Pulmonary artery endothelial cell (primary cell): ENCODE measurements around the gene GAA. TPM values are rescaled to one million over a fixed set of nuclear protein-coding genes. Genes with fewer than 3 reads are reported as not detected.
"Not testable (repeated sequence)": the region's sequence is repeated elsewhere in the genome, so short reads cannot be mapped to it uniquely, and the experiment has no call there.

Experiments used
- DNase-seq: peaks from one replicate; pipeline ENCODE4 v3.0.0-alpha.2; 2011; ENCODE audit warnings: low read depth, low spot score
- total RNA-seq: library from RNA; depleted of rRNA; stranded (reverse); fragments of >200 nt; gene quantifications from 2 replicates; pipeline ENCODE4 v1.2.3, GENCODE V29; 2014

The GAA gene
- total RNA-seq, 1 donor from 2014 or later: 17.6 TPM

DNA sequence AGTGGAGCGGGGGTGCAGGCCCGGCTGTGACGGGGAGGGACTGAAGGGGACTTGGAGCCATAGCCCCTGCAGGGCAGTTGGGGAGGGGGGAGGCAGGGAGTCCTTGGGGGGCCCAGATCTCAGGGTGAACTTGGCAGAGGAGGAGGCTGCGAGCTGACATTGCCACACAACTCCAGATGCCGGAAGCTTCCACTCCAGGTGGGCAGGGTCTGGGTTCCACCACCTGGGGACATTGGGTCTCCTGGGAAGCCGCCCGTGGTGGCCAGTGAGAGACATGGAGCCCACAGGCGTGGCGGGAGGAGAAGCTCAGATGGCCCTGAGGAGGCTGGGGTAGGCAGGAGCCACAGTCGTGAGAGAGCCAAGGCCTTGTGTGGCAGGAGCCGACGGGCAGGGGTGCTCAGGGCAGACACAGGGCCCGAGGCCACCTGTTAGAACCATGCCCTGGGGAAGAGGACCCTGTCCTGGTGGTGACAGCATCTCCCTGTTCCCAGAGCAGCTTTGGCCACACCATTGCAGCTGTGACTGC is 18.2 kb upstream of the GAA start:
- no peak for DNase-seq

DNA sequence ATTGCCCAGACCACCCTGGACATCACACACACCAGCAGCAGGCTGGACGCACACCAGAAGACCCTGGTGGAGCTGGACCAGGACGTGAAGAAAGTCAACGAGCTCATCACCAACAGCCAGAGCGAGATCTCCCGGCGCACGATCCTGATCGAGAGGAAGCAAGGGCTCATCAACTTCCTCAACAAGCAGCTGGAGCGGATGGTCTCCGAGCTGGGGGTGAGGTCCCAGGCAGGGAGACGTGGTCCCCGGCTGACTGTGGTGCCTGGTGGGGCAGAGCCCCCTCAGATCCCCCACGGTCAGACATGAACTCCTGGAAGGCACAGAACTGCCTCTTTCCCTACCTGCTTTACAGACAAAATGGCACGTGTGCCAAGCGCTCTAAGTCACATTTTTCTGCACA is 16.6 kb upstream of the GAA start:
- DNase-seq: no peak

DNA sequence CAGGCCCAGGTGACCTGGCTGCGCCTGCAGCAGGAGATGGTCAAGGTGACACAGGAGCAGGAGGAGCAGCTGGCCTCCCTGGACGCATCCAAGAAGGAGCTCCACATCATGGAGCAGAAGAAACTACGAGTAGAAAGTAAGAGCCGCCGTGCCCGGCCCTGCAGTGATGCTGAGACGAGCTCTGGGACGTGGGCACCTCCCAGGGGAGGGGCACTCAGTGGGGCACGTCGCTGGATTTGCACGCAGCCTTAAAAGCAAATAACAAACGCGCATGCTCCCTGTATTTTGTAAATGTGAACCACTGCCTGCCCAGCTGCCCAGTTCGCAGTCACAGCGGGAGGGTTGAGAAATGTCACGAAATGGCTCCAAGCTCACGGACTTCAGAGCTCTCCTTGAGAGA is 15.3 kb upstream of the GAA start:
- no peak for DNase-seq

DNA sequence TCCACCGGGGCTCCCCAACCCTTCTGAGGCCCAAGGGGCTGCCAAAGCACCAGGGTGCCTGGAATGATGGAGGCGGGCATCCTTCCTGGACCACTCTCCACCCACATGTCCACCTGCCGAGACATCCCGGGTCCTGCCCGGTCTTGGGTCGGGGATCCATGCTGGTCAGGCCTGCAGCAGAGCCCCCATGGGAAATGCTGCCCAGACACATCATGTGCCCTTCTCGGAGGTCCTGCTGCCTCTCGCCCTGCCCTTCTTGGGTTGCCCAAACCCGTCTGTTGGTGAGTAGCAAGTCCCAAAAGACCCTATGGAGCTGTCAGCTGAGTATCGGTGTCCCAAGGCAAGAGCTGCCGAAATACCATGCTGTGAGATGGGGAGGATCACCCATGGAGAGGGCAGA is 14.8 kb upstream of the GAA start:
- DNase-seq: no peak

DNA sequence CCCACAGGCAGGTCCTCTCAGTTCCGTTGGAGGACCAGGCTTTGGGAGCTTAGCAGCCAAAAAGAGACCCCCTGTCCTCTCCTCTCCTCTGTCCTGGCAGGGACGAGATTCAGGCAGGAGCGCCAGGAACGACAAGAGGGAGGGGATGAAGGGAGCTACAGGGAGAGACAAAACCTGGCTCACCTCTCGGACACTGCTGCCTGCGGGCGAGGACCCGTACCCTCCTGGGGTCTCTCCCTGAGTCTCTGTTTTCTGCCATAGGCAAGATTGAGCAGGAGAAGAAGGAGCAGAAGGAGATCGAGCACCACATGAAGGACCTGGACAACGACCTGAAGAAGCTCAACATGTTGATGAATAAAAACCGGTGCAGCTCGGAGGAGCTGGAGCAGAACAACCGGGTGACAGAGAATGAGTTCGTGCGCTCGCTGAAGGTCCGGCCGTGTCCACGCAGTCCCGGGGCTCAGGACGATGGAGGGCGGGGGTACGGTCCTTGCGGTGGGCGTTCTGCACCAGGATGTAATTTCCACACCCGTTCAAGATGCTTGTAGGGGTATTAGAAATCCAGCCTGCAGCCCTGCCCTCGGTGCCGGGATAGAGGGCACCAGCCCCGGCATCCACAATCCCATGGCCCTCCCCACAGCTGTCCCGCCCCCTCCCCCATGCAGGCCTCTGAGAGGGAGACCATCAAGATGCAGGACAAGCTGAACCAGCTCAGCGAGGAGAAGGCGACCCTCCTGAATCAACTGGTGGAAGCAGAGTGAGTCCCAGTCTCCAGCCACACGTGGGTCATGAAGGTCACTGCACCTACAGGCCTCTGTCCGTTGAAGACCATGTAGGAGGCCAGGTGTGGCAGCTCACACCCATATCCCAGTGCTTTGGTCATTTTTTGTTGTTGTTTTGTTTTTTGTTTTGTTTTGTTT is 13.8 kb upstream of the GAA start:
- DNase-seq: no peak

DNA sequence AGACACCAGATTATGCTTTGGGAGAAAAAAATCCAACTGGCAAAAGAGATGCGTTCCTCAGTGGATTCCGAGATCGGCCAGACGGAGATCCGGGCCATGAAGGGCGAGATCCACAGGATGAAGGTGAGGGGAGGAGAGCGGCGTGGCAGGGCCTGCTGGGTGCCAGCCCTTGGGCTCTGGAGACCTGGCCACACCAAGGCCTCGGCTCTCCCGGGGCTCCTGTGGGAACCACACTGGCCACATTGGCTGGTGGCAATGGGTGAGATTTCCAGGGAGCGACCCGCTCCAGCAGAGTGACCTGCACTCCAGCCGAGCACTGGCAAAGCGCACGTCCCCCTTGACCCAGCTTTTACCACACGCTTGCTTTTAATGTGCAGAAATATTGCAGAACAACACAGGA is 11.6 kb upstream of the GAA start:
- DNase-seq: no peak

DNA sequence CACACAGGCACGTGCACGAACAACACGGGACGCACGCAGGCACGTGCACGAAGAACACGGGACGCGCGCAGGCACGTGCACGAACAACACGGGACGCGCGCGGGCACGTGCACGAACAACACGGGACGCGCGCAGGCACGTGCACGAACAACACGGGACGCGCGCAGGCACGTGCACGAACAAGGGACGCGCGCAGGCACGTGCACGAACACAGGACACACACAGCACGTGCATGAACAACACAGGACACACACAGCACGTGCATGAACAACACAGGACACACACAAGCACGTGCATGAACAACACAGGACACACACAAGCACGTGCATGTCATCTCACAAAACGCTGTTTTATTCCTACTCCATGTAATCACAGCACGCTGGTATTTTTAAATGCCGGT is 11.2 kb upstream of the GAA start:
- DNase-seq: not testable (repeated sequence)

DNA sequence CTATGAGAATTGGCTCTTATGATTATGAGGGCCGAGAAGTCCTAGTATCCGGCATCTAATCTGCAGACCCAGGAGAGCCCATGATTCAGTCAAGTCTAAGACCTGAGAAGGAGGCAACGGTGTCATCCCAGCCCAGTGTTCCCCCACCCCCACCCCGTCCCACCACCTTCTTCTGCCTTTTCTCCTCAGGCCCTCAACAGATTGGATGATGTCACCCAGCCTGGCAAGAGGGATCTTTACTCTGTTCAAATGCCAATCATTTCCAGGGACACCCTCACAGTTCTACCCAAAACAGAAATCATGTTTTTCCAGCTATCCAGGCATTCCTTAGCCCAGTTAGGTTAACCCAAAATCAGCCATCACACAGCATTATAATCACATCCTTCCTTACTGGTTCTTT is 10.0 kb upstream of the GAA start:
- no peak for DNase-seq

DNA sequence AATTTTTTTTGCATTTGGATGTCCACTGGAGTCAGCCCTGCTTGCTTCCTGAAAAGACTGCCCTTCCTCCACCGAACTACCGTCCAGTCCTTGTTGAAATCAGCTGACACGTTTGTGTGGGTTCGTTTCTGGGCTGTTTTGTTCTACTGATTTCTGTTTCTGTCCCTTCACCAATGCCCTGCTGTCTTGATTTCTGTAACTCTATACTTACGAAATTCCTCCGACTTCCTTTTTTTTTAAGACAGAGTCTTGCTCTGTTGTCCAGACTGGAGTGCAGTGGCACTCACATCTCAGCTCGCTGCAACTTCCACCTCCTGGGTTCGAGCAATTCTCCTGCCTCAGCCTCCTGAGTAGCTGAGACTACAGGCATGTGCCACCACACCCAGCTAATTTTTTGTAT is 8.4 kb upstream of the GAA start:
- no peak for DNase-seq

DNA sequence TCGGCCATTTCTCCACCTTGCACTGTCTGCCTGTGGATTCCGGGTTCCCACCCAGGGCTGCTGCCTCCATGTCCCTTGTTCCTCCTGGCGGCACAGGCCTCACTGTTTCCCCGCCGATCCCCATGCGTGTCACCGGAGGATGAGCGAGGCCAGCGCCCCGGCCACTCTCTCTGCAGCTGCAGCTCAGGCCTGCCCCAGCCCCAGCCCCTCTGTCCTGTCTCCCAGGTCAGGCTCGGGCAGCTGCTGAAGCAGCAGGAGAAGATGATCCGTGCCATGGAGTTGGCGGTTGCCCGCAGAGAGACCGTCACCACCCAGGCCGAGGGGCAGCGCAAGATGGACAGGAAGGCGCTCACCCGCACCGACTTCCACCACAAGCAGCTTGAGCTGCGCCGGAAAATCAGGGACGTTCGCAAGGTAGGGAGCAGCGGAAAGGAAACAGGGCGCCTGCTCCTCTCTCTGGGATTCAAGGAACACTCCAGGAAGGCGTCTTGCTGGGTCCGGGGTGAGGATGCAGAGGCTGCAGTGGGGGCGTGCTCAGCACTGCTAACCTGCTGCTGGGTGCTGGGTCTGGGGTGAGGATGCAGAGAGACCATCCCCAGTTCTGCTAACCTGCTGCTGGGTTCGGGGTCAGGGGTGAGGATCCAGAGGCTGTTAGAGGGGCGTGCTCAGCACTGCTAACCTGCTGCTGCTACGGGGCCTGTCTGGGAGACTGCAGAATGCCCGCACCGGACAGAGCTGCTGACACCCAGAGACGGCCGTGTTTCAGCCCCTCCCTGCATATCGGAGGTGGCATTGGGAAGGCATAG is 6.1 kb upstream of the GAA start:
- DNase-seq: no peak

DNA sequence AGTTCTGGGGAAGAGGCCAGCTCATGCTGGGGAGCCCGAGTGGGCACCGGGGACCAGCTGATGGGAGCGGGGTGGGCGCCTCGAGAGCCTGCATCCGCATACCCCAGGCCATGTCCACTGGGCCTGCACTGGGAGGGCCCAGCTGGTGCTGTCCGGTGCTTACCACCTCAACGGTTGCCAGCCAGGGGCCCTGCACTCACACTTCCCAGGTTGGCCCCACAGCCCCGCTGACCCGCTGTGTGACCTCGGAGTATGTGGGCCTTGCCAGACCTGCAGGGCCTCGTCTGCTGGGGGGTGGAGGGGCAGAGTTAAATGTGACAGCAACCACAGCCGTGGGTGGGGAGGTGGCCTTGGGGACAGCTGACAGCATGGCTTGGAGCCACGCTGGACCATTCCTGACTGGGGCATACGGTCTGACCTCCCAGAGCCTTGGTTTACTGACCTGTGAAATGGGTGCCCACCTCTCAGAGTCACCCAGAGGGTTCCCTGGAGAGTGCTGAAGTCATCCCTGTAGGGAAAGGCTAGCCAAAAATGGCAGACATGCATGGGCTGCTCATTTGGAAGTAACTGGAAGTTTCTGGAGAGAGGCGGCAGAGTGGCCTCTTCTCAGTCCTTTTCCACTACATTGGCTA is 5.4 kb upstream of the GAA start:
- no peak for DNase-seq

DNA sequence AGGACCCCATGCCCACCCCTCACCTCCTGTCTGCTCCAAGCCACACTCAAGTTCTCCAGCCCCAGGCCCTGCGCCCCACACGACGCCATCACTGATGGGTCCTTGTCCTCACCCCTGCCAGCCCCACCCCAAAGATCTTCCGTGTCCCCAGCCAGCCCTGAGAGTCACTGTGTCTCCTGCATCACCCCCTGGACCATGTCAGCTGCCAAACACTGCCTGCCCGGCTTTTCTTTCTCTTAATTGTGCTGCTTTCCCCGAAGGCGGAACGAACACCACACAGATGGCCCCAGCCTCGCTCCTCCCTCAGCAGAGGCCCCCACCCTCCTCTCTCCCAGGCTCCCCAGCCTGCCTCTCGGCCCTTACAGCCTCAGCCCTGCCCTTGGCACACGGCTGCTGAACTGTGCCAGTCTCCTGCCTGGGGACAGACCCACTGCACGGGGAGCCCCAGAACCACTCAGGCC is 4.8 kb upstream of the GAA start:
- no peak for DNase-seq

DNA sequence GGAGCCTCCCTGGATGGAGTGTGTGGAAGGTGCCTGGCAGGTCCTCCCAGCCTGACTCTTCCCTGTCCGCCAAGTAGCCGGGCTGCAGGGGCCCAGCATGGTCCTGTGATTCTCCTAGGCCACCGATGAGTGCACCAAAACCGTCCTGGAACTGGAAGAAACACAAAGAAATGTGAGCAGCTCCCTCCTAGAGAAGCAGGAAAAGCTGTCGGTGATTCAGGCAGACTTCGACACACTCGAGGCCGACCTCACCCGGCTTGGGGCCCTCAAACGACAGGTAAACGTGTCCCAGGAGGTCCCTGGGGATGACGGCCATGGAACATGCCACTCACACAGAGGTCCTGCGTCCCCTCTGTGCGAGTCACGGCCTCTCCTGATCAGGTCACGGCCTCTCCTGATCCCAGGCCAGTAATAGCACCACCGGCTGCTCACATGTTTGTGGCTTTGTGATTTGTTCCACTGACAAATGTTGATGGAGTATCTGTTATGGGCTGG is 4.2 kb upstream of the GAA start:
- DNase-seq: no peak

DNA sequence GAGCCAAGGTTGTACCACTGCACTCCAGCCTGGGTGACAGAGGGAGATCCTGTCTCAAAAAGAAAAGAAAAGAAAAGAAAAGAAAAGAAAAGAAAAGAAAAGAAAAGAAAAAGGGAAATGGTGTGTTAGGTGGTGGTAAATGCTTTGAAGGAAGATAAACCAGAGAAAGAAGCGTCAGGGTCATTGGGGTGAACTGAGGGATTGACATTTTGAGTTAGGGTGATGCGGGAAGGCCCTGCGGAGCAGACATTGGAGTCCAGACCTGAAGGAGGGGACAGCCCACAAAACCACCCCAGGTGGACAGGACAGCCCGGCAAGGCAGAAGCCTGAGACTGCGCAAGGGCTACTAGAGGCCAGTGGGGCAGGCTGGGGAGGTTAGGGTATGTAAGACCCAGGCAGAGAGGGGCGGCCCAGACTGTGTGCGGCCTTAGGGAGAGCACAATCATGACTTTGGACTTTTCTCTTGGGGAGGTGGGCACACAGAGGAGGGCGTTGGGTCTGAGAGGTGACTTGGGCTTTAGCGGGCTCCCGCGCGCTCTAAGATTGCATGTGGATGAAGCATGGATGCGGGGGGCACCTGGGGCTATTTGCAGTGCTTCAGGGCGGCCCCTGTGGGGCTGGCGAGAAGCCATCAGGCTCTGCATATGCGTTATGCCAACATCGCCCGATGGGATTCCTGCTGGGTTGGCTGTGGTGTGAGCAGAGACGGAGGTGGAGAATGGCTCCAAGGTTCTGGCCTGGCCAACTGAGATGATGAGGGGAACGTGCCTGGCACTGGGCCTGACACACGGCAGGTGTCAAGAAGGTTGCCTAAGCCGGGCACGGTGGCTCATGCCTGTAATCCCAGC is 3.3 kb upstream of the GAA start:
- DNase-seq: no peak

DNA sequence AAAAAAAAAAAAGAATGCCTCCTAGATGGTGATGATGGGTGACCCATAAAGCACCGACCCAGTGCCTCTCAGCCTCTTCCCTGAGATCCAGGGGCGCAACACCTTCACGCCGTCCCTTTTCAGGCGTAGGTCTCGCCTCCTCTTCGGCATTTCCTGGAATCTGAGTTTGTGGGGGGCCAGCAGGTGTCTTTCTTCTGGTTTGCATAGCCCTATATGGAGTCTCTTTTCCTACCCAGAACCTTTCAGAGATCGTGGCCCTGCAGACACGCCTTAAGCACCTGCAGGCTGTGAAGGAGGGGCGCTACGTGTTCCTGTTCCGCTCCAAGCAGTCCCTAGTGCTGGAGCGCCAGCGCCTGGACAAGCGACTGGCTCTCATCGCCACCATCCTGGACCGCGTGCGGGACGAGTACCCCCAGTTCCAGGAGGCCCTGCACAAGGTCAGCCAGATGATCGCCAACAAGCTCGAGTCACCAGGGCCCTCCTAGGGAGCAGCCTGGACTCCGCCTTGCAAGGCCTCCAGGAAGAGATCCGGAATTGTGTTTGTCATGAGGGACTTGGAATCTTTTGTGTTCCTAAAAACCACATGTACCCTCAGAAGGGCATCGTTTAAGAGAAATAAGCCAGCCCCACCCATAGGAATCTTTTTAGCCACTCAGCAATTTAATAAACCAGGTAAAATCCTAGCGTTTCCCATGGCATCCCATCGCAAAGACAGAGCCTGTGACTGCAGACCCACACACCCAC is 1.9 kb upstream of the GAA start:
- no peak for DNase-seq

DNA sequence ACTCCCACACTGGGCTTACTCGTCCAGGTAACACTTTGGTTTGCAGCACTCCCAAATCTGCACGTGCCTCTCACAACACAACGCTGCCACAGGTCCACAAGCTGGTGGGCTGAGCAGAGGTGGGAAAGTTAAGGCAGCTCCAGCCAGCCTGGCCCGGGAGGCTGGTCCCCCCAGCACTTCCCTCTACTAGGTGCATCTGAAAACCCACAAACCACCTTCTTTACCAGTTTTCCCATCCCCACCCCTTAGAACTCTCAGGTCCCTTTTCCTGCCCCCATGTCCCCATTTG is 1.4 kb upstream of the GAA start:
- DNase-seq: no peak

DNA sequence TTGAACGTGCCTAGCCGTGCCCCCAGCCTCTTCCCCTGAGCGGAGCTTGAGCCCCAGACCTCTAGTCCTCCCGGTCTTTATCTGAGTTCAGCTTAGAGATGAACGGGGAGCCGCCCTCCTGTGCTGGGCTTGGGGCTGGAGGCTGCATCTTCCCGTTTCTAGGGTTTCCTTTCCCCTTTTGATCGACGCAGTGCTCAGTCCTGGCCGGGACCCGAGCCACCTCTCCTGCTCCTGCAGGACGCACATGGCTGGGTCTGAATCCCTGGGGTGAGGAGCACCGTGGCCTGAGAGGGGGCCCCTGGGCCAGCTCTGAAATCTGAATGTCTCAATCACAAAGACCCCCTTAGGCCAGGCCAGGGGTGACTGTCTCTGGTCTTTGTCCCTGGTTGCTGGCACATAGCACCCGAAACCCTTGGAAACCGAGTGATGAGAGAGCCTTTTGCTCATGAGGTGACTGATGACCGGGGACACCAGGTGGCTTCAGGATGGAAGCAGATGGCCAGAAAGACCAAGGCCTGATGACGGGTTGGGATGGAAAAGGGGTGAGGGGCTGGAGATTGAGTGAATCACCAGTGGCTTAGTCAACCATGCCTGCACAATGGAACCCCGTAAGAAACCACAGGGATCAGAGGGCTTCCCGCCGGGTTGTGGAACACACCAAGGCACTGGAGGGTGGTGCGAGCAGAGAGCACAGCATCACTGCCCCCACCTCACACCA is 724 bp downstream of the GAA start:
- no peak for DNase-seq

DNA sequence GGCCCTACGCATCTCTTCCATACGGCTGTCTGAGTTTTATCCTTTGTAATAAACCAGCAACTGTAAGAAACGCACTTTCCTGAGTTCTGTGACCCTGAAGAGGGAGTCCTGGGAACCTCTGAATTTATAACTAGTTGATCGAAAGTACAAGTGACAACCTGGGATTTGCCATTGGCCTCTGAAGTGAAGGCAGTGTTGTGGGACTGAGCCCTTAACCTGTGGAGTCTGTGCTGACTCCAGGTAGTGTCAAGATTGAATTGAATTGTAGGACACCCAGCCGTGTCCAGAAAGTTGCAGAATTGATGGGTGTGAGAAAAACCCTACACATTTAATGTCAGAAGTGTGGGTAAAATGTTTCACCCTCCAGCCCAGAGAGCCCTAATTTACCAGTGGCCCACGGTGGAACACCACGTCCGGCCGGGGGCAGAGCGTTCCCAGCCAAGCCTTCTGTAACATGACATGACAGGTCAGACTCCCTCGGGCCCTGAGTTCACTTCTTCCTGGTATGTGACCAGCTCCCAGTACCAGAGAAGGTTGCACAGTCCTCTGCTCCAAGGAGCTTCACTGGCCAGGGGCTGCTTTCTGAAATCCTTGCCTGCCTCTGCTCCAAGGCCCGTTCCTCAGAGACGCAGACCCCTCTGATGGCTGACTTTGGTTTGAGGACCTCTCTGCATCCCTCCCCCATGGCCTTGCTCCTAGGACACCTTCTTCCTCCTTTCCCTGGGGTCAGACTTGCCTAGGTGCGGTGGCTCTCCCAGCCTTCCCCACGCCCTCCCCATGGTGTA is 1.5 kb downstream of the GAA start:
- no peak for DNase-seq
